Activated CD8-positive, alpha-beta T cell treated with anti-CD3 and anti-CD28 coated beads for 36 hours (primary cell): ENCODE measurements around the gene CELF2. TPM values are rescaled to one million over a fixed set of nuclear protein-coding genes. Genes with fewer than 3 reads are reported as not detected.
"Not testable (repeated sequence)": the region's sequence is repeated elsewhere in the genome, so short reads cannot be mapped to it uniquely, and the experiment has no call there.

Experiments
- ATAC-seq: fragments of 200-7000 bp; cut with Tn5 transposase; one replicate; pipeline ENCODE4 v1.10.0; 2021; ENCODE audit warnings: mild to moderate bottlenecking, moderate library complexity
- CTCF ChIA-PET: fragments of 350-600 bp; sonication (Branson Sonifier 250); formaldehyde crosslinking; loops from one replicate; lab custom pipeline; 2021; ENCODE audit warnings: antibody characterized with exemption; lab: Charles Lee
- POLR2A ChIA-PET: fragments of 350-600 bp; sonication (Branson Sonifier 250); formaldehyde crosslinking; loops from one replicate; lab custom pipeline; 2021; ENCODE audit warnings: antibody characterized with exemption; lab: Charles Lee
- DNase-seq: peaks from one replicate; pipeline ENCODE4 v3.0.0-alpha.2; 2020
- H3K27ac Mint-ChIP-seq: one replicate; pipeline ENCODE4 v1.8.0; 2021; ENCODE audit warnings: mild to moderate bottlenecking, mixed read lengths
- H3K27me3 Mint-ChIP-seq: one replicate; pipeline ENCODE4 v1.8.0; 2021; ENCODE audit warnings: mixed read lengths
- H3K36me3 Mint-ChIP-seq: one replicate; pipeline ENCODE4 v1.8.0; 2021; ENCODE audit warnings: low read depth, mixed read lengths
- H3K4me1 Mint-ChIP-seq: one replicate; pipeline ENCODE4 v1.8.0; 2021; ENCODE audit warnings: low read depth, mixed read lengths
- H3K4me3 Mint-ChIP-seq: one replicate; pipeline ENCODE4 v1.8.0; 2021; ENCODE audit warnings: mild to moderate bottlenecking, moderate library complexity, mixed read lengths
- H3K9me3 Mint-ChIP-seq: one replicate; pipeline ENCODE4 v1.8.0; 2021; ENCODE audit warnings: mixed read lengths
- intact Hi-C: fragments of 100-400 bp; cut with micrococcal nuclease; formaldehyde crosslinking; loops from one replicate; pipeline ENCODE4 v1.10.0; 2022
- total RNA-seq, 2 experiments: library from RNA; stranded (reverse); gene quantifications; one replicate each; pipeline ENCODE4 v1.2.3, GENCODE V29; 2021
- TF ChIP-seq, protein P1 (sequence below): fragments of 200-600 bp; IDR thresholded peaks from one replicate; pipeline ENCODE4 v1.8.0; 2022; ENCODE audit warnings: antibody characterized with exemption, mild to moderate bottlenecking

The CELF2 gene
- total RNA-seq, 2 experiments from 2014 or later = 132 to 133 TPM

DNA sequence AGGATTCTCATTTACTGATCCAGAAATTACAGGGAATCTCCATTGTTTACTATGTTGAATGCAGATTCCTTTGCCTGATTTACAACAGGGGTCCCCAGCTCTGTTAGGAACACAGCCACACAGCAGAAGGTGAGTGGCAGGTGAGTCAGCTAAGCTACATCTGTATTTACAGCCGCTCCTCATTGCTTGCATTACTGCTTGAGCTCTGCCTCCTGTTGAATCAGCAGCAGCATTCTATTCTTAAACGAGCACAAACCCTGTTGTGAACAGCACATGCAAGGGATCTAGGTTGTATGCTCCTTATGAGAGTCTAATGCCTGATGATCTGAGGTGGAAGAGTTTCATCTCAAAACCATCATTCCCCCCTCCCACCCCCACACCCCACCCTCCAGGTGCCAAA, 23.3 kb upstream of the CELF2 start:
- Mint-ChIP-seq H3K27me3 (peaks cover 10% of the 10 kb centered on the region), H3K27ac (no peak overlapping the region), H3K4me1 (peaks cover 4% of the 10 kb centered on the region), H3K9me3 (peaks cover 4% of the 10 kb centered on the region), H3K36me3 (no peaks in the 10 kb centered on the region), H3K4me3 (no peak overlapping the region)
- ChIA-PET CTCF (interaction anchor here (1.2 kb wide), 1 partner anchor 11 kb away, joined by 3 read pairs; no protein-coding TSS in a partner anchor), POLR2A (no interaction called here)
- TF ChIP-seq, protein P1, sequence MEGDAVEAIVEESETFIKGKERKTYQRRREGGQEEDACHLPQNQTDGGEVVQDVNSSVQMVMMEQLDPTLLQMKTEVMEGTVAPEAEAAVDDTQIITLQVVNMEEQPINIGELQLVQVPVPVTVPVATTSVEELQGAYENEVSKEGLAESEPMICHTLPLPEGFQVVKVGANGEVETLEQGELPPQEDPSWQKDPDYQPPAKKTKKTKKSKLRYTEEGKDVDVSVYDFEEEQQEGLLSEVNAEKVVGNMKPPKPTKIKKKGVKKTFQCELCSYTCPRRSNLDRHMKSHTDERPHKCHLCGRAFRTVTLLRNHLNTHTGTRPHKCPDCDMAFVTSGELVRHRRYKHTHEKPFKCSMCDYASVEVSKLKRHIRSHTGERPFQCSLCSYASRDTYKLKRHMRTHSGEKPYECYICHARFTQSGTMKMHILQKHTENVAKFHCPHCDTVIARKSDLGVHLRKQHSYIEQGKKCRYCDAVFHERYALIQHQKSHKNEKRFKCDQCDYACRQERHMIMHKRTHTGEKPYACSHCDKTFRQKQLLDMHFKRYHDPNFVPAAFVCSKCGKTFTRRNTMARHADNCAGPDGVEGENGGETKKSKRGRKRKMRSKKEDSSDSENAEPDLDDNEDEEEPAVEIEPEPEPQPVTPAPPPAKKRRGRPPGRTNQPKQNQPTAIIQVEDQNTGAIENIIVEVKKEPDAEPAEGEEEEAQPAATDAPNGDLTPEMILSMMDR = no peak
- intact Hi-C loops = no loop called here
- DNase-seq (no peak), ATAC-seq (no peak)

GRCh38 chr10:10995120-10995519, 22.6 kb upstream of the CELF2 start:
- TF ChIP-seq, protein P1 = no peak
- Mint-ChIP-seq H3K27me3 (peaks cover 10% of the 10 kb centered on the region), H3K9me3 (peaks cover 4% of the 10 kb centered on the region), H3K4me1 (peaks cover 4% of the 10 kb centered on the region), H3K4me3 (no peak overlapping the region), H3K36me3 (no peaks in the 10 kb centered on the region), H3K27ac (no peak overlapping the region)
- CTCF ChIA-PET = interaction anchor here (1.2 kb wide), 1 partner anchor 10 kb away, joined by 3 read pairs; no protein-coding TSS in a partner anchor
- POLR2A ChIA-PET = no interaction called here
- DNase-seq (no peak), ATAC-seq (no peak)
- intact Hi-C loops = no loop called here

DNA sequence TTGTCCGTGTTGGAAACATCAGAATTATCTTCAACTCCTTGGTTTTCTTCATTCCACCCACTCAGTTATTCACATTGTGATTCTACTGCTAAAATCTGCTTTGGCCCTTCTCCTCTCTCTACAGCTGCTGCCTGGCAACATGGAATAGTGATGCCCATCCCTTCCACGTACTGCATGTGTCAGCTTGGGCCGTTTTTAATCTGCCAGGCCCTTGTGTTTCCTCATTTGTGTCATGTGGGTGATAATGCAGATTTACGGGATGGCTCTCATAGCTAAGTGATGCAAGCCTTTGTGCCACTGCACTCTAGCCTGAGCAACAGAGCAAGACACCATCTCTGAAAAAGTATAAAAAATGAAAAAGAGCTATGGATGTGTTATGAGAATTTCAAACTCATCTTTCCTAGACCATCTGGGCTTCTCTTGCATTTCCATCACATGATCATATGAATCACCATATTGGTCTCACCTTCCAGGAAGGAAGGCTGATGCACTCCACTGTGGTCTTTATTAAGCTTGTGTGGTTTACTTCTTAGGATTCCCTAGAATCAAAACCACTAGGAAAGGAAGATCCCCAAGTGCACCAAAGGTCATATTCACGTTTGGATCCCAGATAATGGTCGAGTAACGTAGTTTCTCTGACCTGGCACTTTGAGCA, 20.6 kb upstream of the CELF2 start:
- CTCF ChIA-PET = no interaction called here
- no peak for ATAC-seq
- peaks cover 8% of the 10 kb centered on the region for H3K27me3 Mint-ChIP-seq

DNA sequence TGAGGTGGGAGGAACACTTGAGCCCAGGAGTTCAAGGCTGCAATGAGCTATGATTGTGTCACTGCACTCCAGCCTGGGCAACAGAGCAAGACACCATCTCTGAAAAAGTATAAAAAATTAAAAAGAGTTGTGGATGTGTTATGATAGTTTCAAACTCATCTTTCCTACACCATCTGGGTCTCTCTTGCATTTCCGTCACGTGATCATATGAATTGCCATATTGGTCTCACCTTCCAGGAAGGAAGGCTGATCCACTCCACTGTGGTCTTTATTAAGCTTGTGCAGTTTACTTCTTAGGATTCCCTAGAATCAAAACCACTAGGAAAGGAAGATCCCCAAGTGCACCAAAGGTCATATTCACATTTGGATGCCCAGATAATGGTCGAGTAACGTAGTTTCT, 18.2 kb upstream of the CELF2 start:
- POLR2A ChIA-PET, H3K27ac Mint-ChIP-seq, ATAC-seq, DNase-seq, intact Hi-C loops, H3K36me3 Mint-ChIP-seq, H3K4me3 Mint-ChIP-seq, CTCF ChIA-PET, H3K9me3 Mint-ChIP-seq, H3K4me1 Mint-ChIP-seq: not testable (repeated sequence)
- H3K27me3 Mint-ChIP-seq = peaks cover 14% of the 10 kb centered on the region

More for the DNA sequence above, 20.6 kb upstream of the CELF2 start:
- Mint-ChIP-seq H3K4me1 (peaks cover 4% of the 10 kb centered on the region), H3K27ac (no peak overlapping the region), H3K9me3 (peaks cover 4% of the 10 kb centered on the region), H3K36me3 (no peaks in the 10 kb centered on the region), H3K4me3 (no peak overlapping the region)
- intact Hi-C loops = no loop called here
- no peak for DNase-seq
- TF ChIP-seq, protein P1 = no peak
- POLR2A ChIA-PET = no interaction called here

GRCh38 chr10:11002485-11002884, 15.2 kb upstream of the CELF2 start:
- no peak overlapping the region for H3K27ac Mint-ChIP-seq
- ChIA-PET POLR2A (no interaction called here), CTCF (no interaction called here)
- intact Hi-C loops = no loop called here
- no peaks in the 10 kb centered on the region for H3K36me3 Mint-ChIP-seq
- peaks cover 4% of the 10 kb centered on the region for H3K4me1 Mint-ChIP-seq
- H3K27me3 Mint-ChIP-seq = peaks cover 18% of the 10 kb centered on the region
- TF ChIP-seq, protein P1 = no peak
- ATAC-seq (no peak), DNase-seq (no peak)
- no peak overlapping the region for H3K4me3 Mint-ChIP-seq
- peaks cover 4% of the 10 kb centered on the region for H3K9me3 Mint-ChIP-seq
